Hematopoietic multipotent progenitor cell treated with erythropoietin and hydrocortisone succinate and interleukin-3 and kit ligand, for 4 days (in vitro differentiated cells): ENCODE results near the gene MUC7.

Experiments used
- DNase-seq: peaks from one replicate; pipeline ENCODE4 v3.0.0-alpha.2; 2015

The MUC7 gene

GRCh38 chr4:70471897-70472296 is at the start of gene MUC7:
TSS of gene MUC7 (plus strand) at chr4:70472197. CDS start at chr4:70474022, 1,825 bp downstream.
- DNase-seq, result no peak

GRCh38 chr4:70425306-70425705 is 46.7 kb upstream of the MUC7 start:
- DNase-seq, result no peak

- DNase-seq, result no peak
Observed at GRCh38 chr4:70426789-70427188, 45.2 kb upstream of the MUC7 start.

- DNase-seq, result no peak
Observed at GRCh38 chr4:70437197-70437596, 34.8 kb upstream of the MUC7 start.

GRCh38 chr4:70442474-70442873 is 29.5 kb upstream of the MUC7 start:
- no peak for DNase-seq

GRCh38 chr4:70443329-70443728 is 28.7 kb upstream of the MUC7 start:
- DNase-seq, result no peak

- DNase-seq, result no peak
Observed at GRCh38 chr4:70449220-70449619, 22.8 kb upstream of the MUC7 start.

- no peak for DNase-seq
Observed at GRCh38 chr4:70452946-70453345, 19.1 kb upstream of the MUC7 start.

- no peak for DNase-seq
Observed at GRCh38 chr4:70463335-70463734, 8.7 kb upstream of the MUC7 start.

- no peak for DNase-seq
Observed at GRCh38 chr4:70473679-70474078, 1.7 kb downstream of the MUC7 start.

- no peak for DNase-seq
Observed at GRCh38 chr4:70488748-70489147, 16.8 kb downstream of the MUC7 start.

- DNase-seq, result no peak
Observed at GRCh38 chr4:70496231-70496630, 24.2 kb downstream of the MUC7 start.

GRCh38 chr4:70501838-70502237 is 29.8 kb downstream of the MUC7 start:
- DNase-seq, result peak; percentile 16

GRCh38 chr4:70504733-70505132 is 32.7 kb downstream of the MUC7 start:
- DNase-seq, result no peak

- DNase-seq, result peak; percentile 65
Observed at GRCh38 chr4:70505151-70505748, 33.3 kb downstream of the MUC7 start.

- DNase-seq, result no peak
Observed at GRCh38 chr4:70508801-70509200, 36.8 kb downstream of the MUC7 start.

- DNase-seq, result no peak
Observed at GRCh38 chr4:70511365-70511764, 39.4 kb downstream of the MUC7 start.

- DNase-seq, result no peak
Observed at GRCh38 chr4:70515367-70516250, 43.6 kb downstream of the MUC7 start.

- DNase-seq, result no peak
Observed at GRCh38 chr4:70518269-70518668, 46.3 kb downstream of the MUC7 start, which contains the start of gene AMTN. TSS of gene AMTN (plus strand) at chr4:70518569. CDS start at chr4:70518778, 209 bp downstream.

- DNase-seq, result no peak
Observed at GRCh38 chr4:70518716-70519115, 46.7 kb downstream of the MUC7 start.

GRCh38 chr4:70522626-70523025 is 50.6 kb downstream of the MUC7 start:
- no peak for DNase-seq

GRCh38 chr4:70530997-70531396 is 59.0 kb downstream of the MUC7 start:
- DNase-seq, result no peak

- peak; percentile 10 for DNase-seq
Observed at GRCh38 chr4:70531981-70532380, 60.0 kb downstream of the MUC7 start.
